Fibroblast of skin of right quadriceps (primary cell): ENCODE measurements around the gene HMX2.
"Not testable (repeated sequence)": the region's sequence is repeated elsewhere in the genome, so short reads cannot be mapped to it uniquely, and the experiment has no call there.

ENCODE experiments used
- DNase-seq: peaks from one replicate; pipeline ENCODE4 v3.0.0-alpha.2; 2013

Gene HMX2

GRCh38 chr10:123153486-123154091, 5.7 kb downstream of the HMX2 start:
- DNase-seq: no peak

GRCh38 chr10:123154092-123154710, 6.3 kb downstream of the HMX2 start, which contains the start of gene BUB3:
Gene BUB3, plus strand, starts transcription at chr10:123154402. Its CDS starts 516 bp downstream, at chr10:123154918.
- peak; percentile 99 for DNase-seq

- DNase-seq: peak; percentile 45
Measured at GRCh38 chr10:123154711-123155505, 7.0 kb downstream of the HMX2 start.

DNA sequence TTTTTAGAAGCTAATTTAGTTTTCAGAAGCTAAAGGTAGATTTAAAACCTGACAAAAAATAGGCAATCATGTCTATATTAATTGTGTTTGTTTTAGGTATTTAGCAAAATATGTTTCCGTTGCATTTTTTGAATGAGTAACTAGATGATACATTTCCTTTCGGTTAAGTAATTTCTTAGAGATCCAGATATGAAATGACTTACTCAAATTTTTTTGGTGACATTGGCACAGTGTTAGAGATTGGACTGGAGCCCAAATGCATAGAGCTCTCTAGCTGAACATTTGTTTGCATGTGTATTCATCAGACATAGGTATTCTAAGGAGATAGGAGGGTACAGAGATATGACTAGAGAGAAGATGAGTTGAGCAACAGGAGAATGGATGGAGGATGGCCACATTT, 8.1 kb downstream of the HMX2 start:
- DNase-seq: peak; percentile 36

DNA sequence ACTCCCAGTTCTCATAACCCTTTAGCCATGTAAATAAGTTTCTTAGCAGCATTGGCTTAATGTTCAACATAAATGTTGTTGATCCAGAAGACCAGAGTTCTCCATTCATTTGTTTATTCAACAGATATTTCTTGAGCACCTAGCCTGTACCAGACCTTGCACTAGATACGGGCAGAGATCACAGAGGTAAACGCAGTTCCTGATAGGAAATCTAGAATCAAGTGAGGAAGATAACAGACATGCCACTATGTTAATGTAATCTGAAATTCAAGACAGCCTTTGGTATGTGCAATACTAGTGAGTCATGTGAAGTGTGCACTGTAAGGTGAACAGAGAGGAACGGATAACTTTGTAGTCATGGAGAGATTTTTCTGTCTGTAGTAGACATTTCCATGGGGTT, 9.3 kb downstream of the HMX2 start:
- DNase-seq: peak; percentile 31

- DNase-seq: no peak
Measured at GRCh38 chr10:123158682-123159081, 10.7 kb downstream of the HMX2 start.

DNA sequence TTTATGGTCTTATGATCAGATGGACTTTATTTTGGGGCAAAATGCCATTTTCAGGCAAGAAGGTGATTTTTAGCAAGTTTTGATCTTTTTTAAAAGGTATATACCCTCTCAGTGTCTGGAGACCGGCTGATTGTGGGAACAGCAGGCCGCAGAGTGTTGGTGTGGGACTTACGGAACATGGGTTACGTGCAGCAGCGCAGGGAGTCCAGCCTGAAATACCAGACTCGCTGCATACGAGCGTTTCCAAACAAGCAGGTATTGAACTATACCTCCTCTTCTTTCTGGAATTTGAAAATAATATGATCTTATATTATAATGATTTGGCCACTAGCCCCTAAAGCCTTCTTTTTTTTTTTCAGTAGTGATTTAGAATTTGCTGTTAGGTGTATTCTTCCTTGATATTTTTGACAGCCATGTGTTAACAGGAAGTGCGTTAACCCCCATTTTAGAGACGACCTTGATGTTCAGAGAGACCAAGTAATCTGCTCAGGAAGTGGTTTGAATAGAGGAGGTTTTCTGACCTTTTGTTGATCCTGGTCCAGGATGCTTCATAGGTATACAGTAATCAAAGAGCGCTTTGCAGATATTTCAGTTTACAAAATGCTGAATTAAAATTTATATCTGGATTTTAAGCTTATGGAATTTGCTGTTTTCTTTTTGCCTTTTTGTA, 12.5 kb downstream of the HMX2 start:
- DNase-seq: no peak

DNA sequence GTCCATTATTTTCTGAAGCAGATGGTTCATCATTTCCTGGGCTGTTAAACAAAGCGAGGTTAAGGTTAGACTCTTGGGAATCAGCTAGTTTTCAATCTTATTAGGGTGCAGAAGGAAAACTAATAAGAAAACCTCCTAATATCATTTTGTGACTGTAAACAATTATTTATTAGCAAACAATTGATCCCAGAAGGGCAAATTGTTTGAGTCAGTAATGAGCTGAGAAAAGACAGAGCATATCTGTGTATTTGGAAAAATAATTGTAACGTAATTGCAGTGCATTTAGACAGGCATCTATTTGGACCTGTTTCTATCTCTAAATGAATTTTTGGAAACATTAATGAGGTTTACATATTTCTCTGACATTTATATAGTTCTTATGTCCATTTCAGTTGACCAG, 16.4 kb downstream of the HMX2 start:
- DNase-seq: no peak

DNA sequence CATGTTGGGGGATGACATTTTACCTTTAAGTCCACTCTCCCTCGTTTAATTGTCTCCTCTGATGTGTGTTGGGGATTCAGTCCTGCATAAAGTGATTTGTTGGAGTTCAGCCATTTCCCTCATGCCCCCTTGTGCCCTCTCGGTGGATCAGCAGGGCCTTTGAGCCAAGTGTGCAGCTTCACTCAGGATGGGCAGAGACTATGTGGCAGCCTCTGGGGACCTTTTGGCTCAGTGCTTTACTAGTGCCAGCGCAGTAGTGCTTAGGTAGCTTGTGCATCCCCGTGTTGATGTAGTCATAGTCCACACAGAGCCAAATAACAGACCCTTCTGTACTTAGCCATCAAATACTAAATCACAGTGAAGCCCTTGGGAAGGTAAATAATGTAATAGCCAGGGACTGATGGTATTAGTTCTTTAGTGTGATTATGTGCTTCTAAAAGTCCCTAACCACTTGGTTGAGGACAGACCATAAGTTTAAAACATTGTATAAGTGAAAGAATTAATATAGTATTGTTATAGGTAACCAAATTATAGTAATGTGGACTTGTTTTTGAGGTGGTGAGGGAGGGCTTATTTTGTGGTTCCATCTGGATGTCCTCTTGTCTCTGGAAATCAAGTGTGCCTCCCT, 17.6 kb downstream of the HMX2 start:
- DNase-seq: no peak

GRCh38 chr10:123166618-123167017, 18.7 kb downstream of the HMX2 start:
- no peak for DNase-seq

DNA sequence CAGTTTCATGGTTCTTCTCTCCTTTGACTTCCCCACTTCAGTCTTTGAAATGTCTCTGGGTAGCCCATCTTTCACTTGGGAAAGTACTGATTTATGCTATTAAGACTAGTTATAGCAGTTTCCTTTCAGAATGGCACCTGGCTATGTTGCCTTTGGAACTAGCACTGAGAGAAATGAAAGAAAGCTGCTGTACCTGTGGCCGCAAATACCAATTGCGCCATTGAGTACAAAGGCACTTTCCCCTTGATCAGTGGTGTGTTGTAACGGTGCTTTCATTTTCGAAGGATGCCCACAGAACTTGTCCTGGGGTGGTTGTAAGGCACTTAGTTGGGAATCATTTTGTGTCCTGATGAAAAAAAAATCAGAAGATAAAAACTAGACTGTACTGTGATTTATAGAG, 23.0 kb downstream of the HMX2 start:
- DNase-seq: no peak

DNA sequence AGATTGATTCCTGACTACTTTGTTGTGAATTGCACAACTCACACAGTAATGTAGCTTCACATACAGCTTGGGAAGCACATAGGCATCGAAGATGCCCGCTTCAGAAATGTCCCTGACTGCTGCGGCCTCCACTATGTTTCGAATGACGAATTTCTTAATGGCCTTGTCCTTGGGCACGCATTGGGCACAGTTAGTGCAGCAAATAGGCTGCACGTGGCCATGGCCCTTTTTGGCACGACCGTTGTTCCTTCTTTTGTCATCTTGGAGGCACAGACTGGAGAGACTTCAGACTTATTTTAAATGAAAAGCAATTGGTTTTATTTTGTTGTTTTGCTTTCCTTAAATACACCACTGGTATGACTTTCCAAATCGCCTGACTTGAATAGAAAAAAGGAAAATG, 23.7 kb downstream of the HMX2 start:
- not testable (repeated sequence) for DNase-seq

GRCh38 chr10:123175389-123176387, 27.8 kb downstream of the HMX2 start:
- no peak for DNase-seq

DNA sequence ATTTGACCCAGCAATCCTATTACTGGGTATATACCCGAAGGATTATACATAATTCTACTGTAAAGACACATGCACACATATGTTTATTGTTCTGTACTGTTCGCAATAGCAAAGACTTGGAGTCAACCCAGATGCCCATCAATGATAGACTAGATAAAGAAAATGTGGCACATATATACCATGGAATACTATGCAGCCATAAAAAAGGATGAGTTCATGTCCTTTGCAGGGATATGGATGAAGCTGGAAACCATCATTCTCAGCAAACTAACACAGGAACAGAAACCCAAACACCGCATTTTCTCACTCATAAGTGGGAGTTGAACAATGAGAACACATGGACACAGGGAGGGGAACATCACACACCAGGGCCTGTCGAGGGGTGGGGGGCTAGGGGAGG, 30.5 kb downstream of the HMX2 start:
- DNase-seq: not testable (repeated sequence)

GRCh38 chr10:123180101-123181090, 32.5 kb downstream of the HMX2 start:
- no peak for DNase-seq

- no peak for DNase-seq
Measured at GRCh38 chr10:123183724-123184123, 35.8 kb downstream of the HMX2 start.

GRCh38 chr10:123187781-123188180, 39.8 kb downstream of the HMX2 start:
- no peak for DNase-seq

- no peak for DNase-seq
Measured at GRCh38 chr10:123191886-123192285, 44.0 kb downstream of the HMX2 start.

- no peak for DNase-seq
Measured at GRCh38 chr10:123194056-123194455, 46.1 kb downstream of the HMX2 start.
